GM21447 (cell line): ENCODE measurements around the gene MYRF.

Experiments
- ATAC-seq: cut with Tn5 transposase; IDR thresholded peaks from one replicate; pipeline ENCODE4 v1.9.1; 2021; ENCODE audit not compliant: unreplicated experiment

MYRF gene

GRCh38 chr11:61757213-61757862 lies 4.9 kb downstream of the MYRF start:
- no peak for ATAC-seq

- ATAC-seq: no peak
Measured at GRCh38 chr11:61760946-61761345, 8.5 kb downstream of the MYRF start.

GRCh38 chr11:61761440-61762222 lies 9.2 kb downstream of the MYRF start:
- ATAC-seq: no peak

GRCh38 chr11:61762223-61762615 lies 9.8 kb downstream of the MYRF start:
- no peak for ATAC-seq

GRCh38 chr11:61762798-61763197 lies 10.4 kb downstream of the MYRF start:
- no peak for ATAC-seq

GRCh38 chr11:61763930-61764605 lies 11.6 kb downstream of the MYRF start:
- ATAC-seq: no peak

GRCh38 chr11:61764606-61765260 lies 12.3 kb downstream of the MYRF start:
- no peak for ATAC-seq

GRCh38 chr11:61765550-61766253 lies 13.3 kb downstream of the MYRF start:
- no peak for ATAC-seq

GRCh38 chr11:61766353-61766841 lies 14.0 kb downstream of the MYRF start:
- ATAC-seq: no peak

- no peak for ATAC-seq
Measured at GRCh38 chr11:61768376-61769076, 16.1 kb downstream of the MYRF start.

- no peak for ATAC-seq
Measured at GRCh38 chr11:61769169-61769920, 16.9 kb downstream of the MYRF start.

GRCh38 chr11:61769946-61770683 lies 17.7 kb downstream of the MYRF start:
- ATAC-seq: no peak

- no peak for ATAC-seq
Measured at GRCh38 chr11:61771195-61771894, 18.9 kb downstream of the MYRF start.

GRCh38 chr11:61771985-61772455 lies 19.6 kb downstream of the MYRF start:
- no peak for ATAC-seq

- ATAC-seq: no peak
Measured at GRCh38 chr11:61773356-61773755, 20.9 kb downstream of the MYRF start.

- ATAC-seq: no peak
Measured at GRCh38 chr11:61773809-61774208, 21.4 kb downstream of the MYRF start.

GRCh38 chr11:61774411-61774810 lies 22.0 kb downstream of the MYRF start:
- no peak for ATAC-seq

- ATAC-seq: no peak
Measured at GRCh38 chr11:61775106-61775505, 22.7 kb downstream of the MYRF start.
